HG02885 (cell line): ENCODE measurements around the gene ACTA2.
A peak's percentile ranks its signal among the peaks of the same experiment; 100 is the strongest.

Source experiments
- ATAC-seq: cut with Tn5 transposase; IDR thresholded peaks from one replicate; pipeline ENCODE4 v1.9.1; 2021; ENCODE audit warnings: mild to moderate bottlenecking; ENCODE audit not compliant: unreplicated experiment, poor library complexity

The ACTA2 gene

DNA sequence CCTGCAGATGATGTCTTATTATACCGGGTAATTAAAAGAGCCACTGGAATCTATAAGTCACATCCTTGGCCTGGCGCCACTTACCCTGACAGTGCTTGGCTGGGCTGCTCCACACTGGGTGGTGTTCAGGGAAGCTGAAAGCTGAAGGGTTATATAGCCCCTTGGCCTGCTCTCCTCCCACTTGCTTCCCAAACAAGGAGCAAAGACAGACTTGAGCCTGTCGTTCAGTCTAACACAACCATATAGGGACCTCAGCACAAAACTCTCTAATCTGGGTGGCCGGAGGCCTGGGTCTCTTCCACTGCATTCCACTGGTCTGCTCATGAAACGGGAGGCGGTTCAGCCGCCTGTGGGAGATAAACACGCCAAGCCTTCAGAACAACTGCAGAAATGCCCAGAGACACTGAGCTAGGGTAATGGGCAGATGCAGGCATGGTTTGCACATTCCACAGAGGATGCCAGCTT lies at the start of gene ACTA2:
Gene ACTA2 (minus strand): TSS at position 127 of the 465 bp plus-strand sequence. CDS start 3,843 bp downstream, outside the sequence.
- ATAC-seq: no peak

DNA sequence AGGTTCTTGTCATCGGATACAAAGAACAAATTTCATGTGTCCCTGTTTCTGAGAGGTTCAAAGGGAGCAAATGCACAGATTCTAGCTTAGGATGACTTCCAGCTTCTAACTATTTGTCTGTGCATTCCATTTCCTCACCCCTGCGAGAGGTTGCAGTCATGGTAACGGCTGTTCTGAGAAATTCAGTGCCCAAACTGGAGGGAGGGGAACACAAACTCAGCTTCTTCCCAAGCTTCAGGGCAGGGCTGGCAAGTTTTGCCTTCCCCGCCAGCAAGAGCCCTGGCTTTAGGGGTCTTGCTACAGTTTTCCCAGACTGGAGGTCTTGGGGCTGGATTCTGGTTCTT lies 49.1 kb upstream of the ACTA2 start:
- ATAC-seq: peak; percentile 6

DNA sequence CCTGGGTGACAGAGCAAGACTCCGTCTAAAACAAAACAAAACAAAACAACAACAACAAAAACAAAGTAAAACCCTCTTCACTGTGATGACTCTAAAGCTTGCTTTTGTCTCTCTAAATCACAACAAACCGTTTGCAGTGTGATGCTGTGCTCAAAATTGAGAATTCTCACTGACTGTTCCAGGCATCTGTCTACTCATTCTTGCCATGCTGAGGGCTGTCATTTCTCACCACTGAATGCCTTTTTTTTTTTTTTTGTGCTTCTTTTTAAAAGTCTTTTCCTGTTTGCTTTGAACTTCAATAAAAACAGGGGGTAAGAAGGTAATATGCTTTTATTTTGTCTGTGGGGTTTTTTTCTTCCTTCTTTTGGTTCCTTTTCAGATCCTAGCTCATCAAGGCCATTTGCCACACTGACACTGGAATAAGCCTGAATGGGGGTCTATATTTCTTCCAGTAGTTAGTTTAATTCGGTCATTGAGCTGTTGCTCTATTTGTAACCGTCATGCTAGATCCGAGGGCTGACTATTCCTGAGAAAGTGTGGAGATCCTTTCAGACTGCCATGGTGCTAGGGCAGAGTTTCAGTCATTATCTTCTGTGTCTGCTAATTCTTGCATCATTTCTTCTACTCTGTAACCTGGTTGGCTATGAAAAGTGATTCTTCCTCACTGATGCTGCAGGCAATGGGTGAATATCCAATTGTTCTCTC lies 48.6 kb upstream of the ACTA2 start:
- ATAC-seq: peak; percentile 47

DNA sequence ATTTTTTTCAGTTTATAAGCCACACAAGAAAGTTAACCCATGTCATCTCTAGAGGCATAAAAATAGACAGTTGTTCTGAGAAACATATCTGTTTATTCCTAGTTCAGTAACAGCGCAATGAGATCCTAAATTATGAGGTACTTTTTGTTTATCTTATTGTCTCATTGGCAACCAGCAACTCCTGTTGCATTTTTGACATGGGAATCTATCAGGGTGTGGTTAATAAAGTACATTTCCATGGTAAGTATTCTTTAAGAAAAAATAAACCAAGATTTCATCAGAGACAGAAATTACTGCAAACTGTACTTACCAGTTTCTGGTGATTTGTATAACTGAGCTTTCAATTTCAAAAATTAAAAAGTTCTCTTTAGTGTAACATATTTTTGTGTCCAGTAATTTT lies 47.1 kb upstream of the ACTA2 start:
- no peak for ATAC-seq

DNA sequence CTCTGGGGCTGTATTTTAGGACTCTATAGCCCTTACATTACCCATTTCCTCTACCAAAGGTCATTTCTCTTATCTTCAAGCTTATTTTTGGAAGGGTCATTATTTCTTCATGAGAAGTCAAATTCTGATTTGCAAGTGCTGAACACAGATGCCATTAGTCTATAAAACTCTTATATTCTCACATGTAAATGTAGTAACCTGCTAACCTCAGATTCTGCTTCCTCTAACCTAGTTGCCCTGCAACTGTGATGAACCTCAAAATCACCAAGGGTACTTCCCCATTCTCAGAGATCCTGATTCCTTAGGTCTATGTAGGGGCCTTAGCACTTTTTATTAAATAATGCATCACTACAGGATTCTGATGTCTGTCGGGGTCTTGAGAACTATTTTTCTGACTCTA lies 44.4 kb upstream of the ACTA2 start:
- ATAC-seq: peak; percentile 52

DNA sequence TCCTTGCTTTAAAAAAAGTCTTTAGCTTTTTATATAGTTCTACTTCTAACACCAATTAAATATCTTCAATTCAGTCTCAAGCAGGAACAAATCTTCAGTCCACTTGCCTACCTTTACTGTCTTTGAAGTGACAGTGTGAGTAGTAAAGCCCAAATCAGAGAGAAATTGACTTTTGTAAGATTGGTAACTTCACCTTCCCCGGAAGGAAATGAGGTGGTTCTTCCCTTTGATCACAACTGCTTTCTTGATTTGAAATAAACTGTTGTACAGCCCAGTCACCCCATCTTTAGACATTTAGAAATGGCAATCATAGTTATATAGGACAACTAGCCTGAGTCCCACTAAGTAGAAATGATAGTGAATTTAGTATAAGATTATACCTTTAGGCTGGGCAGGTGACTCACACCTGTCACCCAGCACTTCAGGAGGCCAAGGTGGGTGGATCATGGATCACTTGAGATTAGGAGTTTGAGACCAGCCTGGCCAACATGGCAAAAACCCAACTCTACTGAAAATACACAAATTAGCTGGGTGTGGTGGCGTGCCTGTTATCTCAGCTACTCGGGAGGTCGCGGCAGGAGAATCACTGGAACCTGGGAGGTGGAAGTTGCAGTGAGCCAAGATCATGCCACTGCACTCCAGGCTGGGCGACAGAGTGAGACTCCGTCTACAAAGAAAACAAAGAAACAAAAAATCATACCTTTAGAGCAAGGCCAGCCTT lies 42.7 kb upstream of the ACTA2 start:
- ATAC-seq: no peak

DNA sequence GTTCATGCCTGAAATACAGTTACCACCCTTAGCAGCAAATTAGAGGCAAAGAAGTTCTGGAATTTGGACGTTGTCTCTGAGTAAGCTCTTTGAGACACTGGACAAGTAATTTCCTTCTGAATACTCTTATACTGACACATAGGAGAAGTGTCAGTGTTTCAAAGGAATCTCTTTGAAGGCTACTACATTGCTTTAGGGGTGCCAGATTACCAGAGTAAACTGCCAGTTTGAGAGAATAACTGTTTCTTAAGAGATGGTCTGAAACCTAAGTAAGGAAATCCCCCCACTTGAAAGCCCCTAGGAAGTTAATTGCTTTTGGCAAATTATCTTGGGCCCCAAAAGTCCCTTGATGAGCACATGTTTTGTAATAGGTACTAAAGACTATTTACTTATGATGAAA lies 41.4 kb upstream of the ACTA2 start:
- ATAC-seq: no peak

DNA sequence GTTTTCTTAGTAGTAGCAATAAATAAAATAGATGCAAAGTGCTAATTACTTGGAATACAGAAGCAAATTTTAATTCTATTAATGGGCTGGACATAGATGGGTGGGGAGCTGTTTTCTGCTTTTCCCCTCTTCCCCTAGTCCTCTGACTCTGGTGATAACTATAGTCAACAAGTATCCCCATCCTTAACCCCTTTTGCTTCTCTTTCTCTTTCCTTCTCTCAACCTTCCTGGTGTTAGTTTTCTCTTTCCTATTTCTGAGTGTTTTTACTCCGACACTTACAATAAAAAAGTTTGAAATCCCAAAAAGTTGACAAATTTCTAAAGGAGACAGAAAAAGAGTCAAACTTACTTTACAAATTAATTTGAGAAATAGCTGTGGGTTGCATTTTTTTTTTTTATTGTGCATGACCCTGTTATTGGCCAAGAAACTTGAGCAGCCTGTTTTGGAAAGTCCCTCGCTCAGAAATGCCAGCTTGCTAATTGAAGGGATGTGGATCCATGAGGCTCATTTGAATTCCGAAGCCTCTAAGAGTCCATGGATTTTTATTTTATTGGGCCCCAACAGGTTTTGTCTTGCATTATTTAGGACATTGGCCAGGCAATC lies 40.5 kb upstream of the ACTA2 start:
- no peak for ATAC-seq

DNA sequence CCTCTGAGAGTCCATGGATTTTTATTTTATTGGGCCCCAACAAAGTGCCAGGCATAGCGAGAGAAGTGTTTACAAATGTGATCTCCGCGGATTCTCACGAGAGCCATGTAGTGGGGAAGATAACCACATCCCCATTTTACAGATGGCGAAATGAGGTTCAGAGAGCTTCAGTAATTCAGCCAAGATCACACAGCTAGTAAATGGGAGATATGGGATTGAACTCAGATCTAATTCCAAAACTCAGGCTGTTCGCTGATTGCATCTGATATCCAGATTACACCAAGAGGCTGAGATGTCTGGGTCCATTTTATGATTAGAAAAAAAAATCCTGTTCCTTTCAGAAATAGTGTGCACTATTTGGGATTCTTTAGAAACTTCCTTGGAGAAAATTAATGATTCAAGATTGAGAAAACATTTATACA lies 39.3 kb upstream of the ACTA2 start:
- no peak for ATAC-seq

DNA sequence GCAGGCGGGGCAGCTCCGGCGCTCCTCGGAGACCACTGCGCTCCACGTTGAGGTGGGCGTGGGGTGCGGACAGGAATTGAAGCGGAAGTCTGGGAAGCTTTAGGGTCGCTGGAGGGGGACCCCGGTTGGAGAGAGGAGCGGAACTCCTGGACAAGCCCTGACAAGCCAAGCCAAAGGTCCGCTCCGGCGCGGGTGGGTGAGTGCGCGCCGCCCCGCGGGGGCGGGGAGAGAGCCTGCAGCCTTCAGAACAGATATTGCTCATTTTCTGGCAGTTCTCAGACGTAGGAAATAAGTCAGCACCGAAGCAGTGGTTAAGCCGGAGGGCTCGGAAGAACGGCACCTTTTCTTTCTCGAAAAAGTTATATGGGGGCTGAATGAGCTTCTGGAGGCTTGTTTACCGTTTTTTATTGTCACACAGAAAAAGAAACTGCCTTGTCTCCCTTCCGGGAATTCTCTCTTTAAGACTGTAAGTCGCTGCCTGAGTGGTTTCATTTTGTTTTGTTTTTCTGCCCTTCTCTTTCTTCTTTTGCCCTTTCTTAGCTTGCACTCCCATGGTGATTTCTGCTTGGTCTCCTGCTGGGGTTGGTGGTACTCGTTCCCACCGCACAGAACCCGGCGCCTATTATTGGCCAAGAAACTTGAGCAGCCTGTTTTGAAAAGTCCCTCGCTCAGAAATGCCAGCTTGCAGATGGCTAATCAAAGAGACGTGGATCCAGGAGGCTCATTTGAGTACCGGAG lies 38.8 kb upstream of the ACTA2 start:
- ATAC-seq: peak; percentile 54

DNA sequence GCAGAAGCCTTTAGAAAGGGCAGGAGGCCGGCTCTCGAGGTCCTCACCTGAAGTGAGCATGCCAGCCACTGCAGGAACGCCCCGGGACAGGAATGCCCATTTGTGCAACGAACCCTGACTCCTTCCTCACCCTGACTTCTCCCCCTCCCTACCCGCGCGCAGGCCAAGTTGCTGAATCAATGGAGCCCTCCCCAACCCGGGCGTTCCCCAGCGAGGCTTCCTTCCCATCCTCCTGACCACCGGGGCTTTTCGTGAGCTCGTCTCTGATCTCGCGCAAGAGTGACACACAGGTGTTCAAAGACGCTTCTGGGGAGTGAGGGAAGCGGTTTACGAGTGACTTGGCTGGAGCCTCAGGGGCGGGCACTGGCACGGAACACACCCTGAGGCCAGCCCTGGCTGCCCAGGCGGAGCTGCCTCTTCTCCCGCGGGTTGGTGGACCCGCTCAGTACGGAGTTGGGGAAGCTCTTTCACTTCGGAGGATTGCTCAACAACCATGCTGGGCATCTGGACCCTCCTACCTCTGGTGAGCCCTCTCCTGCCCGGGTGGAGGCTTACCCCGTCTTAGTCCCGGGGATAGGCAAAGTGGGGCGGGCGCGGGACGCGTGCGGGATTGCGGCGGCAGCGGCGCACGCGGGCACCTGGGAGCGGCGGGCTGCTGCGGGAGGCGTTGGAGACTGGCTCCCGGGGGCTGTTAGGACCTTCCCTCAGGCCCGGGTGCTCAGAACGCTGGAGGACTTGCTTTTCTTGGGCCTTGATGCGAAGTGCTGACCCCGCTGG lies 38.0 kb upstream of the ACTA2 start, which contains the start of gene FAS:
Gene FAS (plus strand): TSS at position 415 of the 777 bp plus-strand sequence. CDS start 79 bp downstream, at position 494.
- ATAC-seq: peak; percentile 66

DNA sequence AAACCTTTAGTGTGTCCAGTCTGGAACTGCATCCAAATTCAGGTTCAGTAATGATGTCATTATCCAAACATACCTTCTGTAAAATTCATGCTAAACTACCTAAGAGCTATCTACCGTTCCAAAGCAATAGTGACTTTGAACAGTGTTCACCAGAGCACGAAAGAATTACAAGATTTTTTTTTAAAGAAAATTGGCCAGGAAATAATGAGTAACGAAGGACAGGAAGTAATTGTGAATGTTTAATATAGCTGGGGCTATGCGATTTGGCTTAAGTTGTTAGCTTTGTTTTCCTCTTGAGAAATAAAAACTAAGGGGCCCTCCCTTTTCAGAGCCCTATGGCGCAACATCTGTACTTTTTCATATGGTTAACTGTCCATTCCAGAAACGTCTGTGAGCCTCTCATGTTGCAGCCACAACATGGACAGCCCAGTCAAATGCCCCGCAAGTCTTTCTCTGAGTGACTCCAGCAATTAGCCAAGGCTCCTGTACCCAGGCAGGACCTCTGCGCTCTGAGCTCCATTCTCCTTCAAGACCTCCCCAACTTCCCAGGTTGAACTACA lies 37.3 kb upstream of the ACTA2 start:
- no peak for ATAC-seq

DNA sequence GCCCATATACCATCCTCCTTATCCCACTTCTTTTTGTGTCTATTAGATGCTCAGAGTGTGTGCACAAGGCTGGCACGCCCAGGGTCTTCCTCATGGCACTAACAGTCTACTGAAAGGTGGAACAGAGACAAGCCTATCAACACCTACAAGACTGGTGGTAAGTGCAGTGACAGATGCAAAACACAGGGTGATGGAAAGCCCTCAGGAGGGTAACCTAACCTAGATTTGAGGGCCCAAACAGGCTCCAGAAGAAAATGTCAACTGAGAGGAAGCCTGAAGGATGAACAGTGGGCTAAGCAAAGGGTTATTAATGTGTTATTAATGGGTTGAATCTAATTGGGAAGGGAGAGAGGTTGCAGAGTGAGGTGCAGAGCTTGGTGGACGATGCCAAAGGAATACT lies 36.9 kb upstream of the ACTA2 start:
- no peak for ATAC-seq

DNA sequence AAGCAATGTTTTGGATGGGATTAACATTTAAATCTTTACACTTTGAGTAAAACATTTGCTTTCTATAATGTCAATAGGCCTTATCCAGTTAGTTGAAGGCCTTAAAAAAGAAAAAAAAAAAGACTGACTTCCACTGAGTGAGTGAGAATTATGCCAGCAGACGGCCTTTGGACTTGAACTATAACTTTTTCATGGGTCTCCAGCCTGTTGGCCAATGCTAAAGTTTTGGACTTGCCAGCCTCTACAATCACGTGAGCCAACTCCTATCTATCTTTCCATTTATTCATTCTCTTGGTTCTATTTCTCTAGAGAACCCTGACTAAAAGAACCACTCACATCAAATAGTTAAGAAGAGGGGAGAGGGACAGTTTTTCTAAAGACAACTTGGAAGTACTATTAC lies 35.3 kb upstream of the ACTA2 start:
- ATAC-seq: no peak

DNA sequence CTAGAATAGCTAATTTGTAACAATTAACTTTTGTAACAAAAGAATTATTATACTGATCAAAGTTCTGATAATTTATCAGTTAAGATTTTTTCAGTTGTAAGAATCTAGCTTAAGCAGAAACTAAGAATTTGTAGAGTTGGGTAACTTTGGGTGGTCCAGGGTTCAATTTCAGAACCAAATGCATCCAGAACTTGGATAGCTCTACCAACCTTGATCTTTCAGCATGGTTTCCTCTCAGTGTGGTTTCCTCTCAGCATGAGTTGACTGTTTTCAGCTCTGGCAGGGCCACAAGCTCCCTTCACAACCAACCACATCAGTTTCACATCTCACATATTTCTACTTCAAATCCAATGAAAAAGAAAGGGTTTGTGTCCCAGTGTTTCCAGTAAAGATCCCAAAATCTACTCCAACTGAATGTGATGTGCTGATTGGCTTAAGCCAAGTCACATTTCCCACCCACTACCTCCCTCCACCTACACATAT lies 34.7 kb upstream of the ACTA2 start:
- ATAC-seq: no peak

DNA sequence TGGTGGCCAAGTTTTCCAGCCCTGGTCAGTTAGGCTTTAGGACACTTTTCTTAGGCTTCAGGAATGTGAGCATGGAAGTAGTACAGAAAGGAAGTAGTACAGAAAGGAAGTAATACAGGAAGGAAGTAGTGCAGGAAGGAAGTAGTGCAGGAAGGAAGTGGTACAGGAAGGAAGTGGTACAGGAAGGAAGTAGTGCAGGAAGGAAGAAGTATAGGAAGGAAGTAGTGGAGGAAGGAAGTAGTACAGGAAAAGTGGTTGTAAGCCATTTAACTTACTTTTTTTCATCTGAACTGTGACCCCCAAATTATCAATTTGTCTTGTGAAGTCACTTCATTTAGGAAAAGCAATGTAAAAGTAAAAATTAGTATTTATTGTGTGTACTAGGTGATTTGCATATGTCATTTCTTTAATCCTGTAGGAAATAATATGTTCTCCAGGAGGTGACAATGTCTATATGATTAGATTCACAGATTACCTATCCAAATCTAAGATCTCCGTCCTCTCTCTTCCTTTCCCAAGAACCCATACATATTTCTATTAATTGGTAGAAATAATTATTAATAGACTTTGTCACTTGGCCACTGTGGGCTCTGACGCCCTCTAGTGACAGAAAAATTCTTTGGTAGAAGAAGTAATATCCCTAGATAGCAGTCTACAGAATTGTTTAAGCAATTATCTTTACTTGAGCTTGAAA lies 34.1 kb upstream of the ACTA2 start:
- no peak for ATAC-seq

DNA sequence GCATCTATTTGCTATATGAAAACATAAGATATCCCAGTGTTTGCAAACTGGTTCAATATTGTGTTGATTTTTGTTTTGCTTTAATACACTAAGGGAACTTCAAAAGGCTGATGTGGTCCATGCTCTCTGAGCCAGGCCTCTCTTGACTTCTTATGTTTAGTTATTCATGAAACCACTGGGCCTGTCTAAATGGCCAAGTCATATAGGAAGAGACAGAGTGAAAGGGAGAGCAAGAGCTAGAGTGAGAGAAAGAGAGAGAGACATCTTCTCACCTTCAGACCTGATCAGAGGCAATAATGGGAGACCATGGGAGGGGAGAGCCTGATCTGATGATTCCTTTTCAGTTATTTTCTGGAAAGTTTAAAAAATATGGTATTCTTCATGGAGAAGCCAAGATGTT lies 32.0 kb upstream of the ACTA2 start:
- ATAC-seq: no peak

DNA sequence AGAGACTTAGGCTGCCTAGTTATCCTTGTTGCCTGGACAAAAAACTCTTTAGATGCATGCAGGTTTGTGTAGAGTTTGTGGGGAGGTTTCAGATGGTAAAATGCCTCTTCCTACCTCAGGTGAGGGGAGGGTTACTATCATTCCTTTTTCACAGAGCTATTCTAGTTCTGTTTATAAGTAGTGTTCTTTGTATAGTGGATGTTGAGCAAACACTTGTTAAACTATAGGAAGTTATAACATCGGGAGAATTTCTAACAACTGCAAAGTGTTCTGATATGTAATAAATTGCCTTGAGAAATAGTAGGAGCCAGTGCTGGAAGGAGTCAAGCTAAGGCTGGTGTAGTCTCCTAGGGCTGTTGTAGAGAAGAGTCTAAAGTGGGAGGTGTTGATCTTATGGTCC lies 31.4 kb upstream of the ACTA2 start:
- no peak for ATAC-seq

DNA sequence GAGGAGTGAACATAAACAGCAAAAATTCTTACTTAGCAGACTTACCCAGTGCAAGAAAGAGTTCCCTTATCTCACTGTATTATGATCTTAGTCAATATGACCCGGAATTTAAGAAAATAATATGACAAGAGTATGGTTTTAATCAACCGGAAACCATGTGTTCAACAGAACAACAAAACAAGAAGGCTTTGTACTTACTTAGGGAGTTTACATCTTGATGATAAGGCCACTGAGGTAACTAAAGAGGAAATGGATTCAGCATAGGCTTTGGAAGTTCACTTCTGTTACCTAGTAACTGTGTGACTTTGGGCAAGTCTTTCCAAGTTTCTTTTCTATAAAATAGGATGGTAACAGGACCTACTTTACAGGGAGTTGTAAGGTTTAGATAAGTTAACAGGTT lies 30.6 kb upstream of the ACTA2 start:
- ATAC-seq: no peak
